GM23338 (cell line): ENCODE data around the gene XIRP2. TPM values are rescaled to one million over a fixed set of nuclear protein-coding genes. Genes with fewer than 3 reads are reported as not detected.

Source experiments
- ATAC-seq: fragments of 200-7000 bp; cut with Tn5 transposase; 3 replicates; pipeline ENCODE4 v1.9.1; 2020
- DNase-seq: peaks from one replicate; pipeline ENCODE4 v3.0.0-alpha.2; 2015; ENCODE audit warnings: low spot score
- H2AFZ ChIP-seq: fragments of 200-600 bp; sonication (generic); 2 replicates; pipeline ENCODE4 v1.8.0; 2016; ENCODE audit warnings: antibody characterized with exemption, mild to moderate bottlenecking, moderate library complexity
- H3F3A ChIP-seq: fragments of 200-600 bp; sonication (generic); replicated peaks from 2 replicates; pipeline ENCODE4 v1.8.0; 2017; ENCODE audit warnings: antibody characterized with exemption, mixed run types, low read depth
- H3K27ac ChIP-seq: fragments of 200-600 bp; sonication (generic); 2 replicates; pipeline ENCODE4 v1.6.1; 2016; ENCODE audit warnings: low read depth
- H3K27me3 ChIP-seq: fragments of 200-600 bp; sonication (generic); 2 replicates; pipeline ENCODE4 v1.8.0; 2016; ENCODE audit warnings: mild to moderate bottlenecking, mixed run types, moderate library complexity; ENCODE audit not compliant: insufficient read depth
- H3K36me3 ChIP-seq: fragments of 200-600 bp; sonication (generic); 2 replicates; pipeline ENCODE4 v1.8.0; 2016; ENCODE audit warnings: mild to moderate bottlenecking; ENCODE audit not compliant: insufficient read depth
- H3K4me1 ChIP-seq: fragments of 200-600 bp; sonication (generic); 2 replicates; pipeline ENCODE4 v1.8.0; 2016; ENCODE audit warnings: mild to moderate bottlenecking, moderate library complexity; ENCODE audit not compliant: insufficient read depth
- H3K4me2 ChIP-seq: fragments of 200-600 bp; sonication (generic); 2 replicates; pipeline ENCODE4 v1.7.1; 2017; ENCODE audit warnings: mixed run types
- H3K4me3 ChIP-seq: fragments of 200-600 bp; sonication (generic); 2 replicates; pipeline ENCODE4 v1.6.1; 2016; ENCODE audit warnings: mixed run types
- H3K79me2 ChIP-seq: fragments of 200-600 bp; sonication (generic); replicated peaks from 2 replicates; pipeline ENCODE4 v1.8.0; 2017; ENCODE audit warnings: mild to moderate bottlenecking; ENCODE audit not compliant: insufficient read depth
- H3K9me2 ChIP-seq: fragments of 200-600 bp; sonication (generic); 2 replicates; pipeline ENCODE4 v1.8.0; 2017; ENCODE audit not compliant: insufficient read depth
- H4K20me1 ChIP-seq: fragments of 200-600 bp; sonication (generic); replicated peaks from 2 replicates; pipeline ENCODE4 v1.8.0; 2017; ENCODE audit warnings: mild to moderate bottlenecking; ENCODE audit not compliant: insufficient read depth
- H3K27ac Mint-ChIP-seq: 2 replicates; pipeline ENCODE4 v1.8.0; 2020; ENCODE audit warnings: inconsistent platforms, mild to moderate bottlenecking, moderate library complexity, mixed read lengths
- H3K27me3 Mint-ChIP-seq: 3 replicates; pipeline ENCODE4 v1.8.0; 2022; ENCODE audit warnings: low read depth, mild to moderate bottlenecking, moderate library complexity, mixed read lengths, inconsistent platforms; ENCODE audit not compliant: insufficient read depth, poor library complexity
- H3K36me3 Mint-ChIP-seq: 3 replicates; pipeline ENCODE4 v1.8.0; 2021; ENCODE audit warnings: low read depth, mild to moderate bottlenecking, inconsistent platforms, moderate library complexity, mixed read lengths
- H3K4me1 Mint-ChIP-seq: 3 replicates; pipeline ENCODE4 v1.8.0; 2020; ENCODE audit warnings: mild to moderate bottlenecking, inconsistent platforms, mixed read lengths
- H3K4me3 Mint-ChIP-seq: 3 replicates; pipeline ENCODE4 v1.8.0; 2021; ENCODE audit warnings: moderate library complexity, mild to moderate bottlenecking, inconsistent platforms, mixed read lengths
- H3K9me3 Mint-ChIP-seq: 3 replicates; pipeline ENCODE4 v1.8.0; 2020; ENCODE audit warnings: moderate library complexity, mild to moderate bottlenecking, inconsistent platforms, mixed read lengths
- CREB1 ChIP-seq: fragments of 250-450 bp; sonication (Bioruptor Pico); IDR thresholded peaks from 2 replicates; pipeline ENCODE4 v1.5.0; 2020; ENCODE audit warnings: low read depth, mild to moderate bottlenecking, moderate library complexity
- EZH2 ChIP-seq: fragments of 200-600 bp; sonication (generic); IDR thresholded peaks from one replicate; pipeline ENCODE4 v1.8.0; 2017; ENCODE audit warnings: antibody characterized with exemption, mild to moderate bottlenecking, low read depth; ENCODE audit not compliant: unreplicated experiment
- EZH2phosphoT487 ChIP-seq: fragments of 200-600 bp; sonication (generic); IDR thresholded peaks from one replicate; pipeline ENCODE4 v1.8.1; 2018; ENCODE audit warnings: antibody characterized with exemption; ENCODE audit not compliant: unreplicated experiment
- JUNB ChIP-seq: IDR thresholded peaks from one replicate; pipeline ENCODE4 v1.6.1; 2016; ENCODE audit warnings: antibody characterized with exemption; ENCODE audit not compliant: unreplicated experiment
- NANOG ChIP-seq: IDR thresholded peaks from 2 replicates; pipeline ENCODE4 v1.6.1; 2016; ENCODE audit warnings: antibody characterized with exemption, borderline replicate concordance
- POLR2AphosphoS5 ChIP-seq: IDR thresholded peaks from 2 replicates; pipeline ENCODE4 v1.6.1; 2016; ENCODE audit warnings: antibody characterized with exemption, low read depth
- STAT1 ChIP-seq: IDR thresholded peaks from one replicate; pipeline ENCODE4 v1.6.1; 2016; ENCODE audit warnings: antibody characterized with exemption; ENCODE audit not compliant: unreplicated experiment
- ZNF114 ChIP-seq: fragments of 250-450 bp; sonication (Bioruptor Pico); IDR thresholded peaks from 2 replicates; pipeline ENCODE4 v1.5.0; 2020; ENCODE audit warnings: mild to moderate bottlenecking, moderate library complexity
- ZNF331 ChIP-seq: fragments of 250-450 bp; sonication (Bioruptor Pico); IDR thresholded peaks from 2 replicates; pipeline ENCODE4 v1.5.0; 2020; ENCODE audit warnings: low read depth, mild to moderate bottlenecking, moderate library complexity
- polyA plus RNA-seq: library from polyadenylated mRNA; unstranded; fragments of >200 nt; fragmentation: Nextera tagmentation; extraction: Ambion mirVana; gene quantifications from 2 replicates; pipeline ENCODE4 v1.2.1, GENCODE V29; 2016
- total RNA-seq: library from RNA; depleted of rRNA; stranded (reverse); fragments of >200 nt; shearing (Covaris generic); gene quantifications from 2 replicates; pipeline ENCODE4 v1.2.3, GENCODE V29; 2014
- TF ChIP-seq, protein P1 (sequence below): IDR thresholded peaks from one replicate; pipeline ENCODE4 v1.6.1; 2018; ENCODE audit warnings: antibody characterized with exemption; ENCODE audit not compliant: unreplicated experiment
- TF ChIP-seq, protein P2 (sequence below), 2 experiments: fragments of 200-600 bp in 1 of 2; sonication (generic) in 1 of 2; conservative IDR thresholded peaks; 2 replicates each; pipeline versions ENCODE4 v1.5.1 to v1.6.1; 2016 to 2017; ENCODE audit warnings: antibody characterized with exemption in 2 of 2, low read depth in 2 of 2, mild to moderate bottlenecking in 2 of 2, moderate library complexity in 1 of 2
- TF ChIP-seq, protein P3 (sequence below): IDR thresholded peaks from 2 replicates; pipeline ENCODE4 v1.6.1; 2016; ENCODE audit warnings: antibody characterized with exemption
- TF ChIP-seq, protein P4 (sequence below): fragments of 250-450 bp; sonication (Bioruptor Pico); IDR thresholded peaks from 2 replicates; pipeline ENCODE4 v1.5.0; 2020; ENCODE audit warnings: mild to moderate bottlenecking, moderate library complexity

The XIRP2 gene
- total and polyA plus RNA-seq, 2 experiments from 2014 or later: 0.17 to 0.31 TPM

DNA sequence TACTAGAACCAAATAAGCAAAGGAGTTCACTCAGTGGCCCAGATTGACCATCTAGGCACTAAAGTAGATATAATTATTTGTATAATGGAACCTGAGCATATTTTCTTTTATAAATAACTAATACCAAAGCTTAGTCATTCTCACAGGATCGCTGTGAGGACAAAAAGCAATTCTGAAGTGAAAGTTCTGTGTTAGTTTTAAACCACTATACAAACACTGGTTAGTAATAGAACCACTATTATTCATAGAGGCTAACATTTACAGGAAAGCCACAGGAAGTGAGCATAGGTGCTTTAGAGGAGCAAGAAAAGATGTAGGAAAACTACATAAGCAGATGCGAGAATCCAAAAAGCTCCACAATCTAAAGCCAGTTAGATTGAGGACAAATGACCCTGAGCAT lies 364.7 kb downstream of the XIRP2 start:
- Histone ChIP-seq H3K36me3 (no peaks in the 10 kb centered on the region), H3K27me3 (no peaks in the 10 kb centered on the region), H3F3A (no peaks in the 10 kb centered on the region), H3K4me1 (peaks cover 26% of the 10 kb centered on the region), H2AFZ (no peak overlapping the region), H3K9me2 (no peaks in the 10 kb centered on the region), H4K20me1 (no peaks in the 10 kb centered on the region), H3K4me2 (no peak overlapping the region), H3K79me2 (no peaks in the 10 kb centered on the region), H3K27ac (no peak overlapping the region), H3K4me3 (no peak overlapping the region)
- no peak overlapping the region for H3K4me3 Mint-ChIP-seq
- TF ChIP-seq ZNF114 (CRISPR knock-in tag) (no peak), POLR2AphosphoS5 (no peak), ZNF331 (CRISPR knock-in tag) (no peak), EZH2 (no peak), JUNB (no peak), NANOG (no peak), CREB1 (CRISPR knock-in tag) (no peak), EZH2phosphoT487 (no peak), STAT1 (no peak)
- TF ChIP-seq, protein P1, sequence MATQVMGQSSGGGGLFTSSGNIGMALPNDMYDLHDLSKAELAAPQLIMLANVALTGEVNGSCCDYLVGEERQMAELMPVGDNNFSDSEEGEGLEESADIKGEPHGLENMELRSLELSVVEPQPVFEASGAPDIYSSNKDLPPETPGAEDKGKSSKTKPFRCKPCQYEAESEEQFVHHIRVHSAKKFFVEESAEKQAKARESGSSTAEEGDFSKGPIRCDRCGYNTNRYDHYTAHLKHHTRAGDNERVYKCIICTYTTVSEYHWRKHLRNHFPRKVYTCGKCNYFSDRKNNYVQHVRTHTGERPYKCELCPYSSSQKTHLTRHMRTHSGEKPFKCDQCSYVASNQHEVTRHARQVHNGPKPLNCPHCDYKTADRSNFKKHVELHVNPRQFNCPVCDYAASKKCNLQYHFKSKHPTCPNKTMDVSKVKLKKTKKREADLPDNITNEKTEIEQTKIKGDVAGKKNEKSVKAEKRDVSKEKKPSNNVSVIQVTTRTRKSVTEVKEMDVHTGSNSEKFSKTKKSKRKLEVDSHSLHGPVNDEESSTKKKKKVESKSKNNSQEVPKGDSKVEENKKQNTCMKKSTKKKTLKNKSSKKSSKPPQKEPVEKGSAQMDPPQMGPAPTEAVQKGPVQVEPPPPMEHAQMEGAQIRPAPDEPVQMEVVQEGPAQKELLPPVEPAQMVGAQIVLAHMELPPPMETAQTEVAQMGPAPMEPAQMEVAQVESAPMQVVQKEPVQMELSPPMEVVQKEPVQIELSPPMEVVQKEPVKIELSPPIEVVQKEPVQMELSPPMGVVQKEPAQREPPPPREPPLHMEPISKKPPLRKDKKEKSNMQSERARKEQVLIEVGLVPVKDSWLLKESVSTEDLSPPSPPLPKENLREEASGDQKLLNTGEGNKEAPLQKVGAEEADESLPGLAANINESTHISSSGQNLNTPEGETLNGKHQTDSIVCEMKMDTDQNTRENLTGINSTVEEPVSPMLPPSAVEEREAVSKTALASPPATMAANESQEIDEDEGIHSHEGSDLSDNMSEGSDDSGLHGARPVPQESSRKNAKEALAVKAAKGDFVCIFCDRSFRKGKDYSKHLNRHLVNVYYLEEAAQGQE: no peak
- TF ChIP-seq, protein P2, sequence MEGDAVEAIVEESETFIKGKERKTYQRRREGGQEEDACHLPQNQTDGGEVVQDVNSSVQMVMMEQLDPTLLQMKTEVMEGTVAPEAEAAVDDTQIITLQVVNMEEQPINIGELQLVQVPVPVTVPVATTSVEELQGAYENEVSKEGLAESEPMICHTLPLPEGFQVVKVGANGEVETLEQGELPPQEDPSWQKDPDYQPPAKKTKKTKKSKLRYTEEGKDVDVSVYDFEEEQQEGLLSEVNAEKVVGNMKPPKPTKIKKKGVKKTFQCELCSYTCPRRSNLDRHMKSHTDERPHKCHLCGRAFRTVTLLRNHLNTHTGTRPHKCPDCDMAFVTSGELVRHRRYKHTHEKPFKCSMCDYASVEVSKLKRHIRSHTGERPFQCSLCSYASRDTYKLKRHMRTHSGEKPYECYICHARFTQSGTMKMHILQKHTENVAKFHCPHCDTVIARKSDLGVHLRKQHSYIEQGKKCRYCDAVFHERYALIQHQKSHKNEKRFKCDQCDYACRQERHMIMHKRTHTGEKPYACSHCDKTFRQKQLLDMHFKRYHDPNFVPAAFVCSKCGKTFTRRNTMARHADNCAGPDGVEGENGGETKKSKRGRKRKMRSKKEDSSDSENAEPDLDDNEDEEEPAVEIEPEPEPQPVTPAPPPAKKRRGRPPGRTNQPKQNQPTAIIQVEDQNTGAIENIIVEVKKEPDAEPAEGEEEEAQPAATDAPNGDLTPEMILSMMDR (conservative IDR thresholded peaks at IDR 0.05; ENCODE audit: low read depth in 2 of 2): no peak
- TF ChIP-seq, protein P3, sequence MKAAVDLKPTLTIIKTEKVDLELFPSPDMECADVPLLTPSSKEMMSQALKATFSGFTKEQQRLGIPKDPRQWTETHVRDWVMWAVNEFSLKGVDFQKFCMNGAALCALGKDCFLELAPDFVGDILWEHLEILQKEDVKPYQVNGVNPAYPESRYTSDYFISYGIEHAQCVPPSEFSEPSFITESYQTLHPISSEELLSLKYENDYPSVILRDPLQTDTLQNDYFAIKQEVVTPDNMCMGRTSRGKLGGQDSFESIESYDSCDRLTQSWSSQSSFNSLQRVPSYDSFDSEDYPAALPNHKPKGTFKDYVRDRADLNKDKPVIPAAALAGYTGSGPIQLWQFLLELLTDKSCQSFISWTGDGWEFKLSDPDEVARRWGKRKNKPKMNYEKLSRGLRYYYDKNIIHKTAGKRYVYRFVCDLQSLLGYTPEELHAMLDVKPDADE: no peak
- TF ChIP-seq, protein P4, sequence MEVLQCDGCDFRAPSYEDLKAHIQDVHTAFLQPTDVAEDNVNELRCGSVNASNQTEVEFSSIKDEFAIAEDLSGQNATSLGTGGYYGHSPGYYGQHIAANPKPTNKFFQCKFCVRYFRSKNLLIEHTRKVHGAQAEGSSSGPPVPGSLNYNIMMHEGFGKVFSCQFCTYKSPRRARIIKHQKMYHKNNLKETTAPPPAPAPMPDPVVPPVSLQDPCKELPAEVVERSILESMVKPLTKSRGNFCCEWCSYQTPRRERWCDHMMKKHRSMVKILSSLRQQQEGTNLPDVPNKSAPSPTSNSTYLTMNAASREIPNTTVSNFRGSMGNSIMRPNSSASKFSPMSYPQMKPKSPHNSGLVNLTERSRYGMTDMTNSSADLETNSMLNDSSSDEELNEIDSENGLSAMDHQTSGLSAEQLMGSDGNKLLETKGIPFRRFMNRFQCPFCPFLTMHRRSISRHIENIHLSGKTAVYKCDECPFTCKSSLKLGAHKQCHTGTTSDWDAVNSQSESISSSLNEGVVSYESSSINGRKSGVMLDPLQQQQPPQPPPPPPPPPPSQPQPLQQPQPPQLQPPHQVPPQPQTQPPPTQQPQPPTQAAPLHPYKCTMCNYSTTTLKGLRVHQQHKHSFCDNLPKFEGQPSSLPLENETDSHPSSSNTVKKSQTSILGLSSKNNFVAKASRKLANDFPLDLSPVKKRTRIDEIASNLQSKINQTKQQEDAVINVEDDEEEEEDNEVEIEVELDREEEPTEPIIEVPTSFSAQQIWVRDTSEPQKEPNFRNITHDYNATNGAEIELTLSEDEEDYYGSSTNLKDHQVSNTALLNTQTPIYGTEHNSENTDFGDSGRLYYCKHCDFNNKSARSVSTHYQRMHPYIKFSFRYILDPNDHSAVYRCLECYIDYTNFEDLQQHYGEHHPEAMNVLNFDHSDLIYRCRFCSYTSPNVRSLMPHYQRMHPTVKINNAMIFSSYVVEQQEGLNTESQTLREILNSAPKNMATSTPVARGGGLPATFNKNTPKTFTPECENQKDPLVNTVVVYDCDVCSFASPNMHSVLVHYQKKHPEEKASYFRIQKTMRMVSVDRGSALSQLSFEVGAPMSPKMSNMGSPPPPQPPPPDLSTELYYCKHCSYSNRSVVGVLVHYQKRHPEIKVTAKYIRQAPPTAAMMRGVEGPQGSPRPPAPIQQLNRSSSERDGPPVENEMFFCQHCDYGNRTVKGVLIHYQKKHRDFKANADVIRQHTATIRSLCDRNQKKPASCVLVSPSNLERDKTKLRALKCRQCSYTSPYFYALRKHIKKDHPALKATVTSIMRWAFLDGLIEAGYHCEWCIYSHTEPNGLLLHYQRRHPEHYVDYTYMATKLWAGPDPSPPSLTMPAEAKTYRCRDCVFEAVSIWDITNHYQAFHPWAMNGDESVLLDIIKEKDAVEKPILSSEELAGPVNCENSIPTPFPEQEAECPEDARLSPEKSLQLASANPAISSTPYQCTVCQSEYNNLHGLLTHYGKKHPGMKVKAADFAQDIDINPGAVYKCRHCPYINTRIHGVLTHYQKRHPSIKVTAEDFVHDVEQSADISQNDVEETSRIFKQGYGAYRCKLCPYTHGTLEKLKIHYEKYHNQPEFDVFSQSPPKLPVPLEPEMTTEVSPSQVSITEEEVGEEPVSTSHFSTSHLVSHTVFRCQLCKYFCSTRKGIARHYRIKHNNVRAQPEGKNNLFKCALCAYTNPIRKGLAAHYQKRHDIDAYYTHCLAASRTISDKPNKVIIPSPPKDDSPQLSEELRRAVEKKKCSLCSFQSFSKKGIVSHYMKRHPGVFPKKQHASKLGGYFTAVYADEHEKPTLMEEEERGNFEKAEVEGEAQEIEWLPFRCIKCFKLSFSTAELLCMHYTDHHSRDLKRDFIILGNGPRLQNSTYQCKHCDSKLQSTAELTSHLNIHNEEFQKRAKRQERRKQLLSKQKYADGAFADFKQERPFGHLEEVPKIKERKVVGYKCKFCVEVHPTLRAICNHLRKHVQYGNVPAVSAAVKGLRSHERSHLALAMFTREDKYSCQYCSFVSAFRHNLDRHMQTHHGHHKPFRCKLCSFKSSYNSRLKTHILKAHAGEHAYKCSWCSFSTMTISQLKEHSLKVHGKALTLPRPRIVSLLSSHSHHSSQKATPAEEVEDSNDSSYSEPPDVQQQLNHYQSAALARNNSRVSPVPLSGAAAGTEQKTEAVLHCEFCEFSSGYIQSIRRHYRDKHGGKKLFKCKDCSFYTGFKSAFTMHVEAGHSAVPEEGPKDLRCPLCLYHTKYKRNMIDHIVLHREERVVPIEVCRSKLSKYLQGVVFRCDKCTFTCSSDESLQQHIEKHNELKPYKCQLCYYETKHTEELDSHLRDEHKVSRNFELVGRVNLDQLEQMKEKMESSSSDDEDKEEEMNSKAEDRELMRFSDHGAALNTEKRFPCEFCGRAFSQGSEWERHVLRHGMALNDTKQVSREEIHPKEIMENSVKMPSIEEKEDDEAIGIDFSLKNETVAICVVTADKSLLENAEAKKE (CRISPR knock-in tag): no peak
- no peak for ATAC-seq
- peaks cover 21% of the 10 kb centered on the region for H3K4me1 Mint-ChIP-seq
- H3K27me3 Mint-ChIP-seq: no peaks in the 10 kb centered on the region
- no peak for DNase-seq
- H3K36me3 Mint-ChIP-seq: no peaks in the 10 kb centered on the region
- no peaks in the 10 kb centered on the region for H3K9me3 Mint-ChIP-seq
- no peak overlapping the region for H3K27ac Mint-ChIP-seq
